OCI-LY1 (cell line): ENCODE results near the gene STK16.

Experiments
- H2AFZ ChIP-seq: fragments of 200-600 bp; sonication (generic), shearing (Covaris generic); 2 replicates; pipeline ENCODE4 v1.6.0; 2014; ENCODE audit warnings: antibody characterized with exemption, mild to moderate bottlenecking, low read length
- H3F3A ChIP-seq: fragments of 200-600 bp; sonication (generic), shearing (Covaris generic); 2 replicates; pipeline ENCODE4 v1.6.0; 2014; ENCODE audit warnings: mild to moderate bottlenecking, antibody characterized with exemption, low read length, moderate library complexity; ENCODE audit not compliant: insufficient read depth
- H3K27ac ChIP-seq: fragments of 200-600 bp; sonication (generic); 2 replicates; pipeline ENCODE4 v1.5.1; 2014; ENCODE audit warnings: low read length, mixed run types, mild to moderate bottlenecking, low read depth; ENCODE audit not compliant: poor library complexity, severe bottlenecking
- H3K27me3 ChIP-seq: fragments of 200-600 bp; sonication (generic); 2 replicates; pipeline ENCODE4 v1.6.0; 2014; ENCODE audit warnings: antibody characterized with exemption, mild to moderate bottlenecking, low read length, moderate library complexity; ENCODE audit not compliant: insufficient read depth
- H3K36me3 ChIP-seq: fragments of 200-600 bp; sonication (generic); 2 replicates; pipeline ENCODE4 v1.6.1; 2014; ENCODE audit warnings: mild to moderate bottlenecking, antibody characterized with exemption, low read length, moderate library complexity, mixed read lengths; ENCODE audit not compliant: insufficient read depth
- H3K4me1 ChIP-seq: fragments of 200-600 bp; sonication (generic); 2 replicates; pipeline ENCODE4 v1.5.1; 2014; ENCODE audit warnings: mild to moderate bottlenecking, low read length, moderate library complexity; ENCODE audit not compliant: insufficient read depth, severe bottlenecking
- H3K4me2 ChIP-seq: fragments of 200-600 bp; sonication (generic), shearing (Covaris generic); 2 replicates; pipeline ENCODE4 v1.6.1; 2014; ENCODE audit warnings: low read length
- H3K4me3 ChIP-seq: fragments of 200-600 bp; sonication (generic); 2 replicates; pipeline ENCODE4 v1.5.1; 2014; ENCODE audit warnings: low read length, low read depth, mild to moderate bottlenecking, mixed read lengths; ENCODE audit not compliant: poor library complexity, severe bottlenecking
- H3K79me2 ChIP-seq: fragments of 200-600 bp; shearing (Covaris generic); 2 replicates; pipeline ENCODE4 v1.6.1; 2016; ENCODE audit warnings: mixed run types, low read length, mixed read lengths; ENCODE audit not compliant: insufficient read depth
- H3K9ac ChIP-seq: fragments of 200-600 bp; sonication (generic), shearing (Covaris generic); 2 replicates; pipeline ENCODE4 v1.6.1; 2014; ENCODE audit warnings: mild to moderate bottlenecking, low read length, mixed read lengths
- H3K9me2 ChIP-seq: fragments of 200-600 bp; sonication (generic), shearing (Covaris generic); 2 replicates; pipeline ENCODE4 v1.6.1; 2014; ENCODE audit warnings: low read depth, mild to moderate bottlenecking, low read length, mixed read lengths
- H3K9me3 ChIP-seq: fragments of 200-600 bp; shearing (Covaris generic); 2 replicates; pipeline ENCODE4 v1.6.1; 2014; ENCODE audit warnings: low read length, mixed read lengths
- H4K20me1 ChIP-seq: fragments of 200-600 bp; sonication (generic), shearing (Covaris generic); 2 replicates; pipeline ENCODE4 v1.6.0; 2016; ENCODE audit warnings: mild to moderate bottlenecking, low read length; ENCODE audit not compliant: insufficient read depth
- CTCF ChIP-seq: fragments of 200-600 bp; sonication (generic), shearing (Covaris generic); IDR thresholded peaks from 2 replicates; pipeline ENCODE4 v1.5.1; 2017; ENCODE audit warnings: mild to moderate bottlenecking, antibody characterized with exemption, low read length, moderate library complexity, mixed read lengths
- EZH2 ChIP-seq: fragments of 200-600 bp; sonication (generic), shearing (Covaris generic); IDR thresholded peaks from 2 replicates; pipeline ENCODE4 v1.8.0; 2017; ENCODE audit warnings: borderline replicate concordance, mixed run types, mild to moderate bottlenecking, antibody characterized with exemption, low read length, moderate library complexity, mixed read lengths

The STK16 gene

GRCh38 chr2:219213486-219214071, 31.7 kb upstream of the STK16 start:
- no peak overlapping the region for H3K4me3 ChIP-seq
- H3K4me1 ChIP-seq = peaks cover 15% of the 10 kb centered on the region
- H3K4me2 ChIP-seq = no peak overlapping the region
- H3F3A ChIP-seq = 0 out of 2 replicates have a peak, but pooled peaks cover under 1% of the 10 kb centered on the region
- no peaks in the 10 kb centered on the region for H3K9me3 ChIP-seq
- no peak overlapping the region for H3K9ac ChIP-seq
- H3K36me3 ChIP-seq = peaks cover 74% of the 10 kb centered on the region
- H2AFZ ChIP-seq = no peak overlapping the region
- no peak overlapping the region for H3K27ac ChIP-seq
- no peaks in the 10 kb centered on the region for H3K27me3 ChIP-seq
- no peaks in the 10 kb centered on the region for H3K79me2 ChIP-seq
- no peaks in the 10 kb centered on the region for H4K20me1 ChIP-seq
- no peaks in the 10 kb centered on the region for H3K9me2 ChIP-seq
- TF ChIP-seq EZH2 = no peak
- TF ChIP-seq CTCF = no peak

DNA sequence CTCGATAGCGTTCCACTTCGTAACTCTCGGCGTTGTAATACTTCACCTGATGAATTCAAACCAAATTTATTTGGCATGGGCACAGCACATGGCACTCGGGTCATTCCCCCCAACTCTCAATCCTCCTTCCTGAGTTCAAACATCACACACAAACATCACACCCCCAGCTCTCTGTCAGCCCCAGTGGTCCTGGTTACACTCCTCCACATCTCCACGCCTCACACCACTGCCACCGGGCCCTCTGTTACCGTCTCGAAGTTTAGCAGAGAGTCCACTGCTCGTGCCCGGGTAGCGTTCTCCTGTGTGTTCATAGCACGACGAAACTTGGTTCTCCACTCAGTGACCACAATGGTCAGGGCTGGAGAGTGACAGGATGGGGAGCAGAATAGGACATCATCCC, 31.1 kb upstream of the STK16 start:
- Histone ChIP-seq H3K4me3 (no peak overlapping the region), H3K9me3 (no peaks in the 10 kb centered on the region), H3K9me2 (no peaks in the 10 kb centered on the region), H3F3A (no peaks in the 10 kb centered on the region), H3K27ac (no peak overlapping the region), H3K4me1 (peaks cover 18% of the 10 kb centered on the region), H3K79me2 (no peaks in the 10 kb centered on the region), H3K27me3 (no peaks in the 10 kb centered on the region), H4K20me1 (no peaks in the 10 kb centered on the region), H3K9ac (no peak overlapping the region), H3K4me2 (no peak overlapping the region), H2AFZ (no peak overlapping the region), H3K36me3 (peaks cover 68% of the 10 kb centered on the region)
- TF ChIP-seq EZH2 = no peak
- TF ChIP-seq CTCF = no peak

- TF ChIP-seq CTCF (no peak), EZH2 (no peak)
- no peaks in the 10 kb centered on the region for H3K27me3 ChIP-seq
- H4K20me1 ChIP-seq = no peaks in the 10 kb centered on the region
- H3K9ac ChIP-seq = no peak overlapping the region
- H2AFZ ChIP-seq = no peak overlapping the region
- H3K4me2 ChIP-seq = no peak overlapping the region
- no peaks in the 10 kb centered on the region for H3F3A ChIP-seq
- no peak overlapping the region for H3K27ac ChIP-seq
- H3K9me3 ChIP-seq = no peaks in the 10 kb centered on the region
- no peaks in the 10 kb centered on the region for H3K9me2 ChIP-seq
- H3K79me2 ChIP-seq = no peaks in the 10 kb centered on the region
- H3K36me3 ChIP-seq = peaks cover 67% of the 10 kb centered on the region
- H3K4me3 ChIP-seq = no peak overlapping the region
- H3K4me1 ChIP-seq = peaks cover 21% of the 10 kb centered on the region
Measured at GRCh38 chr2:219214786-219215185, 30.5 kb upstream of the STK16 start.
